Suprapubic skin (tissue), 4 donors: Measurements from ENCODE around the gene RMI2. TPM values are rescaled to one million over a fixed set of nuclear protein-coding genes. Genes with fewer than 3 reads are reported as not detected.

Experiments used
- DNase-seq, 2 donors: peaks; one replicate each; pipeline ENCODE4 v3.0.0-alpha.2; 2019; ENCODE audit warnings: low spot score in 2 of 2
- H3K27ac ChIP-seq: fragments of 200-600 bp; sonication (generic); one replicate; pipeline ENCODE4 v1.5.1; 2019
- H3K27me3 ChIP-seq: fragments of 200-600 bp; sonication (generic); one replicate; pipeline ENCODE4 v1.5.1; 2019
- H3K36me3 ChIP-seq: fragments of 200-600 bp; sonication (generic); one replicate; pipeline ENCODE4 v1.5.1; 2019
- H3K4me1 ChIP-seq: fragments of 200-600 bp; sonication (generic); one replicate; pipeline ENCODE4 v1.5.1; 2019
- H3K4me3 ChIP-seq: fragments of 200-600 bp; sonication (generic); one replicate; pipeline ENCODE4 v1.5.1; 2019; ENCODE audit warnings: mild to moderate bottlenecking
- H3K9me3 ChIP-seq: fragments of 200-600 bp; sonication (generic); one replicate; pipeline ENCODE4 v1.5.1; 2019
- CTCF ChIP-seq, 2 donors: fragments of 200-600 bp in 1 of 2; fragments of 450-650 bp in 1 of 2; sonication (generic) in 1 of 2; IDR thresholded peaks; one replicate each; pipeline ENCODE4 v1.5.1; 2016 to 2019; ENCODE audit warnings: antibody characterized with exemption in 2 of 2, mild to moderate bottlenecking in 1 of 2, moderate library complexity in 1 of 2
- EP300 ChIP-seq: sonication (generic); formaldehyde crosslinking; IDR thresholded peaks from one replicate; pipeline ENCODE4 v1.6.1; 2017; ENCODE audit warnings: antibody characterized with exemption
- POLR2A ChIP-seq, 2 donors: fragments of 450-650 bp; IDR thresholded peaks; one replicate each; pipeline ENCODE4 v1.6.1; 2017; ENCODE audit warnings: antibody characterized with exemption in 2 of 2, mild to moderate bottlenecking in 2 of 2, moderate library complexity in 2 of 2
- POLR2AphosphoS5 ChIP-seq, 3 donors: sonication (generic); formaldehyde crosslinking; IDR thresholded peaks; one replicate each; pipeline ENCODE4 v1.6.1; 2017; ENCODE audit warnings: antibody characterized with exemption in 3 of 3
- WGBS: methylation state at CpG from one replicate; pipeline ENCODE4 v1.1.5; 2018; 5-methylcytosine and 5-hydroxymethylcytosine counted together
- total RNA-seq, 4 donors: library from RNA; depleted of rRNA; stranded (reverse); fragments of >200 nt; gene quantifications; one replicate each; pipeline ENCODE4 v1.1.0, GENCODE V29; 2016

Gene RMI2
- total RNA-seq, 4 donors from 2014 or later, result 2.7 to 7.7 (median 6.4) TPM

DNA sequence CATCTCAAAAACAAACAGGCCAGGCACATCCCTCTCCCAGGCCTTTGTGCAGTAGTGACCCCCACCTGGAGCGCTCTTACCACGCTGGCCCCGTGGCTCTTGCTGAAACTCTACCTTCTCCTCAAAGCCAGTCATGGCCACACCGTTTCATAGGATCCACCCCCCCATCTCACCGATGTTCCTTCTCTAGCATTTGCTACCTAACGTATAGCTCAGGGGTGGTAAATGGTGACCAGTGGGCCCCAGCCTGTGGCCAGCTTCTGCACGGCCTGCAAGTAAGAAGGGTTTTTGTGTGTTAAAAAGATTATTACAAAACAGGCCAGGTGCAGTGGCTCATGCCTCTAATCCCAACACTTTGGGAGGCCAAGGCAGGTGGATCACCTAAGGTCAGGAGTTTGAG is 43.8 kb downstream of the RMI2 start:
- DNase-seq, result no peak
- H3K27me3 ChIP-seq, result no peaks in the 10 kb centered on the region
- 76% methylated on average over 7 of the region's 7 CpGs for WGBS
- H3K36me3 ChIP-seq, result no peaks in the 10 kb centered on the region
- H3K27ac ChIP-seq, result no peak overlapping the region
- H3K9me3 ChIP-seq, result no peaks in the 10 kb centered on the region
- H3K4me3 ChIP-seq, result no peak overlapping the region
- TF ChIP-seq EP300 (no peak), CTCF (IDR thresholded peaks at IDR 0.05) (no peak), POLR2AphosphoS5 (IDR thresholded peaks at IDR 0.05) (no peak), POLR2A (IDR thresholded peaks at IDR 0.05) (no peak)
- peaks cover 26% of the 10 kb centered on the region for H3K4me1 ChIP-seq

- H3K9me3 ChIP-seq, result no peaks in the 10 kb centered on the region
- DNase-seq, result peak in 1 of 2 donors; percentile 58
- WGBS, result 80% methylated on average over 17 of the region's 27 CpGs
- peaks cover 30% of the 10 kb centered on the region for H3K4me1 ChIP-seq
- TF ChIP-seq POLR2A (IDR thresholded peaks at IDR 0.05) (no peak), EP300 (no peak), POLR2AphosphoS5 (IDR thresholded peaks at IDR 0.05) (no peak), CTCF (IDR thresholded peaks at IDR 0.05) (no peak)
- H3K27me3 ChIP-seq, result no peaks in the 10 kb centered on the region
- H3K36me3 ChIP-seq, result no peaks in the 10 kb centered on the region
- no peak overlapping the region for H3K4me3 ChIP-seq
- H3K27ac ChIP-seq, result no peak overlapping the region
Observed at GRCh38 chr16:11389631-11390565, 44.6 kb downstream of the RMI2 start.

DNA sequence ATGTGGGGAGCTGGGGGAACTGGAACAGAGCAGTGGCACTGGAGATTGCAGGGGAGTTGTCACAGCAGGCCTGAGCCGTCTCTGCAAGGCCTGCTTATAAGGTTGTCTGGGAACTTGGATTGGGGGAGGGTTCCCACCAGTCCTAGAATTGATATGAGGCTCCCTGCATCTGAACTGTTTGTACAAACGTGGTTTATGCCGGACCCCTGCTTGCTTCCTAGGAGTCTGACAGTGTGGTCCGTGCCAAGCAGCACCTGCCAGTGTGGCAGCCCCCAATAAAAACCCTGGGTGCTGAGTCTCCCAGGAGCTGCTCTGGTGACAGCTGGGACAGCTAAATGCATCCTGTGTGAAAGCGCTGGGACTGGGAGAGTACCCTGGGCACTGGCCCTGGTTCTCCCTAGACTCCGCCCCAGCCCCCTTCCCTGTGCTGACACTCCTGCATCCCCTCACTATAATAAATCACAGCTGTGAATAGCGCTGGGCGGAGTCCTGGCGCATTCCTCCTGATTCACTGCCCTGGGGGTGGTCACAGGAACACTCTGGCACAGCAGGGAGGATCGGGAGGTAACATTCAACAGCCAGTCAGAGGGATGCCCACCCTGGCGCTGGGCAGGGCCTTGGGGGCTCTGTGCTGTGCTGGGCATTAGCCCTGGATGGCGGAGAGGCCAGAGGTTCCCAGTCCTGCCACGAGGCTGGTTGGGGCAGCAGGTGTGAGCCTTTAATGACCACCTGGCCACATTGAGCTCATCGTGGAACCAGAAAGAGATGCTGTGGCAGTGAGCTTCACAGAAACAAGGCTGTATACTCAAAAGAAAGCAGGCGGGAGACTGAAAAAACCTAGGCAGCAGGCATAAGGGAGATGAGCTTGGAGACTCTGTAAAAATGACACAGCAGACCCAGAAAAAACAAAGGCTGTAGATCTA is 45.6 kb downstream of the RMI2 start:
- Histone ChIP-seq H3K36me3 (no peaks in the 10 kb centered on the region), H3K9me3 (no peaks in the 10 kb centered on the region), H3K4me1 (peaks cover 30% of the 10 kb centered on the region), H3K27me3 (no peaks in the 10 kb centered on the region), H3K27ac (no peak overlapping the region), H3K4me3 (no peak overlapping the region)
- TF ChIP-seq POLR2AphosphoS5 (IDR thresholded peaks at IDR 0.05), result no peak
- WGBS, result 63% methylated on average over 12 of the region's 15 CpGs
- peak in 1 of 2 donors; percentile 41 for DNase-seq

GRCh38 chr16:11391576-11391975 is 46.3 kb downstream of the RMI2 start:
- Histone ChIP-seq H3K4me1 (peaks cover 29% of the 10 kb centered on the region), H3K27ac (no peak overlapping the region), H3K9me3 (no peaks in the 10 kb centered on the region), H3K27me3 (no peaks in the 10 kb centered on the region), H3K4me3 (no peak overlapping the region), H3K36me3 (no peaks in the 10 kb centered on the region)
- TF ChIP-seq EP300 (no peak), POLR2A (IDR thresholded peaks at IDR 0.05) (no peak), POLR2AphosphoS5 (IDR thresholded peaks at IDR 0.05) (no peak), CTCF (IDR thresholded peaks at IDR 0.05) (no peak)
- 65% methylated on average over 4 of the region's 12 CpGs for WGBS
- DNase-seq, result no peak

DNA sequence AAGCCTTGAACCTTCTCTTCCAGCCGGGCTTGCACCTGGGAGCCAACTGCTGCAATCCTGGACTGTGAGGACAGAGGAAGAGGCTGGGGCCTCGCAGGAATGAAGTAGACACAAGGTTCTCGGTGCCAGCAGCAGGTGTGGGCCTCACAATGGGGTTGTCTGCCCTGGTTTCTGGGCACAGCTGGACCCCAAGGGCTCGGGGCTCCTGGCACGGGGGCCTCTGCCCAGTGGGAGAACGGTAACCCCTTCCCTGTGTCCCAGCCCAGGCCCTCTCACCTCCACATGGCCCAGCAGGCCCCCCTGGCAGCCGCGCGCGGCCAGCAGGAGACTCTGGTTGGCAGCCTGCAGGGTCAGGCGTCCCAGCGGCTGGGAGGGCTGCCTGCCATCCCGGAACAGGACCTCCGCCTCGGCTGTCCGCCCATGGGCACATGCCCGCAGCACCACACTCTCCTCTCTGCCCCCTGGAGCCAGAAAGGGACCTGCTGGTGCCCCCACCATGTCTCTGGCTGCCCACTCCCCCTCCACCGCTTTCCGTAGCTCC is 46.9 kb downstream of the RMI2 start:
- H3K9me3 ChIP-seq, result no peaks in the 10 kb centered on the region
- no peaks in the 10 kb centered on the region for H3K36me3 ChIP-seq
- 94% methylated on average over 7 of the region's 19 CpGs for WGBS
- no peak overlapping the region for H3K27ac ChIP-seq
- no peak for DNase-seq
- TF ChIP-seq POLR2A (IDR thresholded peaks at IDR 0.05) (no peak), EP300 (no peak), CTCF (IDR thresholded peaks at IDR 0.05) (no peak), POLR2AphosphoS5 (IDR thresholded peaks at IDR 0.05) (no peak)
- H3K27me3 ChIP-seq, result no peaks in the 10 kb centered on the region
- no peak overlapping the region for H3K4me3 ChIP-seq
- peaks cover 23% of the 10 kb centered on the region for H3K4me1 ChIP-seq
